H1 (cell line): ENCODE results near the gene PAK6. TPM values are rescaled to one million over a fixed set of nuclear protein-coding genes. Genes with fewer than 3 reads are reported as not detected.
A peak's percentile ranks its signal among the peaks of the same experiment; 100 is the strongest.

Source experiments
- CHD2 ChIP-seq: IDR thresholded peaks from 2 replicates; pipeline ENCODE4 v1.6.1; 2012; ENCODE audit warnings: low read length, improper control_type of control experiment
- CREB1 ChIP-seq: IDR thresholded peaks from 2 replicates; pipeline ENCODE4 v1.6.1; 2012; ENCODE audit warnings: inconsistent platforms
- CTBP2 ChIP-seq: IDR thresholded peaks from 2 replicates; pipeline ENCODE4 v1.7.0; 2011; ENCODE audit warnings: borderline replicate concordance, mild to moderate bottlenecking, moderate library complexity, mixed read lengths, low read length; ENCODE audit not compliant: insufficient read depth, insufficient read length
- KDM1A ChIP-seq: fragments of 200-600, 300-600 bp; sonication (generic); IDR thresholded peaks from 2 replicates; pipeline ENCODE4 v1.7.1; 2016; ENCODE audit warnings: mild to moderate bottlenecking, low read length, borderline replicate concordance
- KDM5A ChIP-seq: fragments of 200-600 bp; IDR thresholded peaks from 2 replicates; pipeline ENCODE4 v1.7.1; 2012; ENCODE audit warnings: mild to moderate bottlenecking, low read length, inconsistent platforms, mixed read lengths
- POLR2A ChIP-seq, 2 experiments: IDR thresholded peaks; 1 replicate in 1 of 2; 2 replicates in 1 of 2; pipeline ENCODE4 v1.6.1; 2011; ENCODE audit warnings: low read depth in 2 of 2, low read length in 2 of 2, mild to moderate bottlenecking in 2 of 2; ENCODE audit errors: control extremely low read depth in 1 of 2
- SP1 ChIP-seq: IDR thresholded peaks from 2 replicates; pipeline ENCODE4 v1.6.1; 2011; ENCODE audit warnings: low read depth, low read length
- polyA plus RNA-seq, 7 experiments: library from polyadenylated mRNA; depleted of rRNA in 3 of 7; stranded (reverse) in 5 of 7; unstranded in 2 of 7; fragments of >200 nt in 5 of 7; fragments of 200-250 nt in 2 of 7; gene quantifications; 1 replicate in 5 of 7; 2 replicates in 1 of 7; 4 replicates in 1 of 7; pipeline versions ENCODE4 v1.2.1 to v1.2.3, GENCODE V29; 2011 to 2013; ENCODE audit warnings: missing spikeins in 2 of 7, mixed read lengths in 2 of 7
- total RNA-seq: library from RNA; stranded (reverse); fragmentation: NEBNext Ultra II Directional; extraction: Animal tissue kit (Norgen Biotek cat#: 25700); gene quantifications from 2 replicates; pipeline ENCODE4 v1.2.1, GENCODE V29; 2021
- TF ChIP-seq, protein P1 (sequence below): fragments of 300-600 bp; sonication (generic); IDR thresholded peaks from 2 replicates; pipeline ENCODE4 v1.7.1; 2012; ENCODE audit warnings: low read length, moderate library complexity, mild to moderate bottlenecking, inconsistent platforms; ENCODE audit not compliant: insufficient replicate concordance

The PAK6 gene
- total and polyA plus RNA-seq, 2 of the 8 experiments (the other 6 are each of a cell fraction or from before 2014, with no cell fraction given), result 6.9 to 9.4 TPM

DNA sequence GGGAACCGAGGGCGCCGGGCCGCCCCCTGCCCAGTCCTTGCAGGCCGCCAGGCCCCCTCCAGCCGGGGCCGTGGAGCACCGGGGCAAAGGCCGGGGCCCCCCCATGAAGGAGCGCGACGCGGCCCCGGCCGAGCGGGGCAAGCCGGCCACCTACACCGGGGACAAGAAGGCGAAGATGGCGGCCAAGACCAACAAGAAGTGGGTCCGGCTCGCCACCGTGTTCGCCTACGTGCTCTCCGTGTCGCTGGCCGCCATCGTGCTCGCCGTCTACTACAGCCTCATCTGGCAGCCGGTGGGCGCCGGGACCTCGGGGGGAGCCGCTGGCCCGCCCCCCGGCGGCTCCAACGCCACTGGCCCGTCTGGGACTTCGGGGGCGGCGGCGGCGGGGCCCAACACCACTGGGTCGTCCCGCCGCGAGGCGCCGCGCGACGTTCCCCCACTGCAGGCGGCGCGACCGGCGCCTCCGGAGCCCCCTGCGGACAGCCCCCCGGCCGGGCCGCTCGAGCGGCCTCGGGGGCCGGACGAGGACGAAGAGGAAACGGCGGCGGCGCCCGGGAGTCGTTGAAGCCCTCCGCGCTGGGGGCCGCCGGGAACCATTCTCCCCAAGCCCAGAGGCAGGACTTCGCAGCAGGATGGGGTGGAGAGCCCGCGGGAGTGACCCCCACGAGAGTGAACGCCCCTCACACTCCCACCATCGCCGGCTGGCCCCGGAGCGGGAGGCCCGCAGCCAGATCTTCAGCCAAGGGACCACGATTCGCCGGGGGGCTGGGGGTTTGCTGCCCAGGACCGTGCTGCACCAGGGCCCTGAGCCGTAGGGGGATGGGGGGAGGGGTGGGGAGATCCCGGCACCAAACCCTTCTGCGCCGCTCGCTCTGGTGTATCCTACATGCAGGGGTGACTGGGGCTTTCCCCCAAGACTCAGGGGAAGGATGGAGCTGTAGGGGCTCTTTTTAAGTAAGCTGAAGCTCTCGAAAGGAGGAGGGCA lies 85.4 kb downstream of the PAK6 start (continued):
- TF ChIP-seq, protein P1, sequence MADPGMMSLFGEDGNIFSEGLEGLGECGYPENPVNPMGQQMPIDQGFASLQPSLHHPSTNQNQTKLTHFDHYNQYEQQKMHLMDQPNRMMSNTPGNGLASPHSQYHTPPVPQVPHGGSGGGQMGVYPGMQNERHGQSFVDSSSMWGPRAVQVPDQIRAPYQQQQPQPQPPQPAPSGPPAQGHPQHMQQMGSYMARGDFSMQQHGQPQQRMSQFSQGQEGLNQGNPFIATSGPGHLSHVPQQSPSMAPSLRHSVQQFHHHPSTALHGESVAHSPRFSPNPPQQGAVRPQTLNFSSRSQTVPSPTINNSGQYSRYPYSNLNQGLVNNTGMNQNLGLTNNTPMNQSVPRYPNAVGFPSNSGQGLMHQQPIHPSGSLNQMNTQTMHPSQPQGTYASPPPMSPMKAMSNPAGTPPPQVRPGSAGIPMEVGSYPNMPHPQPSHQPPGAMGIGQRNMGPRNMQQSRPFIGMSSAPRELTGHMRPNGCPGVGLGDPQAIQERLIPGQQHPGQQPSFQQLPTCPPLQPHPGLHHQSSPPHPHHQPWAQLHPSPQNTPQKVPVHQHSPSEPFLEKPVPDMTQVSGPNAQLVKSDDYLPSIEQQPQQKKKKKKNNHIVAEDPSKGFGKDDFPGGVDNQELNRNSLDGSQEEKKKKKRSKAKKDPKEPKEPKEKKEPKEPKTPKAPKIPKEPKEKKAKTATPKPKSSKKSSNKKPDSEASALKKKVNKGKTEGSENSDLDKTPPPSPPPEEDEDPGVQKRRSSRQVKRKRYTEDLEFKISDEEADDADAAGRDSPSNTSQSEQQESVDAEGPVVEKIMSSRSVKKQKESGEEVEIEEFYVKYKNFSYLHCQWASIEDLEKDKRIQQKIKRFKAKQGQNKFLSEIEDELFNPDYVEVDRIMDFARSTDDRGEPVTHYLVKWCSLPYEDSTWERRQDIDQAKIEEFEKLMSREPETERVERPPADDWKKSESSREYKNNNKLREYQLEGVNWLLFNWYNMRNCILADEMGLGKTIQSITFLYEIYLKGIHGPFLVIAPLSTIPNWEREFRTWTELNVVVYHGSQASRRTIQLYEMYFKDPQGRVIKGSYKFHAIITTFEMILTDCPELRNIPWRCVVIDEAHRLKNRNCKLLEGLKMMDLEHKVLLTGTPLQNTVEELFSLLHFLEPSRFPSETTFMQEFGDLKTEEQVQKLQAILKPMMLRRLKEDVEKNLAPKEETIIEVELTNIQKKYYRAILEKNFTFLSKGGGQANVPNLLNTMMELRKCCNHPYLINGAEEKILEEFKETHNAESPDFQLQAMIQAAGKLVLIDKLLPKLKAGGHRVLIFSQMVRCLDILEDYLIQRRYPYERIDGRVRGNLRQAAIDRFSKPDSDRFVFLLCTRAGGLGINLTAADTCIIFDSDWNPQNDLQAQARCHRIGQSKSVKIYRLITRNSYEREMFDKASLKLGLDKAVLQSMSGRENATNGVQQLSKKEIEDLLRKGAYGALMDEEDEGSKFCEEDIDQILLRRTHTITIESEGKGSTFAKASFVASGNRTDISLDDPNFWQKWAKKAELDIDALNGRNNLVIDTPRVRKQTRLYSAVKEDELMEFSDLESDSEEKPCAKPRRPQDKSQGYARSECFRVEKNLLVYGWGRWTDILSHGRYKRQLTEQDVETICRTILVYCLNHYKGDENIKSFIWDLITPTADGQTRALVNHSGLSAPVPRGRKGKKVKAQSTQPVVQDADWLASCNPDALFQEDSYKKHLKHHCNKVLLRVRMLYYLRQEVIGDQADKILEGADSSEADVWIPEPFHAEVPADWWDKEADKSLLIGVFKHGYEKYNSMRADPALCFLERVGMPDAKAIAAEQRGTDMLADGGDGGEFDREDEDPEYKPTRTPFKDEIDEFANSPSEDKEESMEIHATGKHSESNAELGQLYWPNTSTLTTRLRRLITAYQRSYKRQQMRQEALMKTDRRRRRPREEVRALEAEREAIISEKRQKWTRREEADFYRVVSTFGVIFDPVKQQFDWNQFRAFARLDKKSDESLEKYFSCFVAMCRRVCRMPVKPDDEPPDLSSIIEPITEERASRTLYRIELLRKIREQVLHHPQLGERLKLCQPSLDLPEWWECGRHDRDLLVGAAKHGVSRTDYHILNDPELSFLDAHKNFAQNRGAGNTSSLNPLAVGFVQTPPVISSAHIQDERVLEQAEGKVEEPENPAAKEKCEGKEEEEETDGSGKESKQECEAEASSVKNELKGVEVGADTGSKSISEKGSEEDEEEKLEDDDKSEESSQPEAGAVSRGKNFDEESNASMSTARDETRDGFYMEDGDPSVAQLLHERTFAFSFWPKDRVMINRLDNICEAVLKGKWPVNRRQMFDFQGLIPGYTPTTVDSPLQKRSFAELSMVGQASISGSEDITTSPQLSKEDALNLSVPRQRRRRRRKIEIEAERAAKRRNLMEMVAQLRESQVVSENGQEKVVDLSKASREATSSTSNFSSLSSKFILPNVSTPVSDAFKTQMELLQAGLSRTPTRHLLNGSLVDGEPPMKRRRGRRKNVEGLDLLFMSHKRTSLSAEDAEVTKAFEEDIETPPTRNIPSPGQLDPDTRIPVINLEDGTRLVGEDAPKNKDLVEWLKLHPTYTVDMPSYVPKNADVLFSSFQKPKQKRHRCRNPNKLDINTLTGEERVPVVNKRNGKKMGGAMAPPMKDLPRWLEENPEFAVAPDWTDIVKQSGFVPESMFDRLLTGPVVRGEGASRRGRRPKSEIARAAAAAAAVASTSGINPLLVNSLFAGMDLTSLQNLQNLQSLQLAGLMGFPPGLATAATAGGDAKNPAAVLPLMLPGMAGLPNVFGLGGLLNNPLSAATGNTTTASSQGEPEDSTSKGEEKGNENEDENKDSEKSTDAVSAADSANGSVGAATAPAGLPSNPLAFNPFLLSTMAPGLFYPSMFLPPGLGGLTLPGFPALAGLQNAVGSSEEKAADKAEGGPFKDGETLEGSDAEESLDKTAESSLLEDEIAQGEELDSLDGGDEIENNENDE, result no peak
- TF ChIP-seq KDM1A (no peak), CREB1 (no peak), CTBP2 (peak; percentile 29), SP1 (no peak), KDM5A (no peak), POLR2A (IDR thresholded peaks at IDR 0.05; ENCODE audit: control extremely low read depth in 1 of 2, low read depth in 2 of 2, low read length in 2 of 2) (no peak), CHD2 (no peak)
